Kidney epithelial cell (primary cell): ENCODE results near the gene AARS2. TPM values are rescaled to one million over a fixed set of nuclear protein-coding genes. Genes with fewer than 3 reads are reported as not detected.
"Not testable (repeated sequence)": the region's sequence is repeated elsewhere in the genome, so short reads cannot be mapped to it uniquely, and the experiment has no call there.

Experiments
- DNase-seq: peaks from one replicate; pipeline ENCODE4 v3.0.0-alpha.2; 2010; ENCODE audit warnings: low read depth
- H3K27me3 ChIP-seq: 2 replicates; pipeline ENCODE4 v1.6.0; 2011; ENCODE audit warnings: low read length; ENCODE audit not compliant: control insufficient read depth, insufficient read depth
- H3K36me3 ChIP-seq: 2 replicates; pipeline ENCODE4 v1.5.1; 2011; ENCODE audit warnings: low read length; ENCODE audit not compliant: control insufficient read depth, insufficient read depth
- H3K4me3 ChIP-seq: 2 replicates; pipeline ENCODE4 v1.5.1; 2011; ENCODE audit warnings: low read depth, mild to moderate bottlenecking, control low read depth, low read length
- CTCF ChIP-seq: IDR thresholded peaks from 2 replicates; pipeline ENCODE4 v1.5.1; 2011; ENCODE audit warnings: mild to moderate bottlenecking, moderate library complexity, low read length, control low read depth, inconsistent platforms; ENCODE audit not compliant: insufficient read depth, poor library complexity, severe bottlenecking
- total RNA-seq: library from RNA; depleted of rRNA; stranded (reverse); fragments of >200 nt; gene quantifications from 2 replicates; pipeline ENCODE4 v1.2.3, GENCODE V29; 2015

AARS2 gene
- total RNA-seq, 1 donor from 2014 or later = 11.9 TPM

- H3K4me3 ChIP-seq = no peak overlapping the region
- DNase-seq = no peak
- H3K36me3 ChIP-seq = no peaks in the 10 kb centered on the region
- no peak for TF ChIP-seq CTCF
- H3K27me3 ChIP-seq = peaks cover 9% of the 10 kb centered on the region
These were observed 20.8 kb upstream of the AARS2 start for GRCh38 chr6:44333942-44334341.

- Histone ChIP-seq H3K36me3 (no peaks in the 10 kb centered on the region), H3K27me3 (peaks cover 9% of the 10 kb centered on the region), H3K4me3 (no peak overlapping the region)
- no peak for DNase-seq
- no peak for TF ChIP-seq CTCF
These were observed 20.2 kb upstream of the AARS2 start for GRCh38 chr6:44333273-44333919.

GRCh38 chr6:44332585-44332984 lies 19.4 kb upstream of the AARS2 start:
- Histone ChIP-seq H3K27me3 (peaks cover 13% of the 10 kb centered on the region), H3K4me3 (no peak overlapping the region), H3K36me3 (no peaks in the 10 kb centered on the region)
- TF ChIP-seq CTCF = no peak
- no peak for DNase-seq

- TF ChIP-seq CTCF = no peak
- DNase-seq = no peak
- Histone ChIP-seq H3K4me3 (no peak overlapping the region), H3K36me3 (no peaks in the 10 kb centered on the region), H3K27me3 (peaks cover 11% of the 10 kb centered on the region)
These were observed 16.7 kb upstream of the AARS2 start for GRCh38 chr6:44329858-44330257.

GRCh38 chr6:44328203-44328602 lies 15.1 kb upstream of the AARS2 start:
- not testable (repeated sequence) for H3K4me3 ChIP-seq, DNase-seq, H3K36me3 ChIP-seq
- H3K27me3 ChIP-seq = peaks cover 11% of the 10 kb centered on the region

GRCh38 chr6:44327760-44328159 lies 14.6 kb upstream of the AARS2 start:
- no peak for DNase-seq
- H3K27me3 ChIP-seq = peaks cover 11% of the 10 kb centered on the region

More at GRCh38 chr6:44327760-44328159, 14.6 kb upstream of the AARS2 start:
- H3K36me3 ChIP-seq = no peaks in the 10 kb centered on the region
- no peak for TF ChIP-seq CTCF
- no peak overlapping the region for H3K4me3 ChIP-seq
